Colonic mucosa (tissue), 4 donors: Measurements from ENCODE around the gene CD70. TPM values are rescaled to one million over a fixed set of nuclear protein-coding genes. Genes with fewer than 3 reads are reported as not detected.
"Not testable (repeated sequence)": the region's sequence is repeated elsewhere in the genome, so short reads cannot be mapped to it uniquely, and the experiment has no call there.

Experiments
- DNase-seq: peaks from one replicate; pipeline ENCODE4 v3.0.0-alpha.2; 2020
- H3K27ac ChIP-seq: fragments of 200-600 bp; one replicate; pipeline ENCODE4 v1.8.0; 2021
- H3K27me3 ChIP-seq: fragments of 200-600 bp; one replicate; pipeline ENCODE4 v1.8.0; 2021
- H3K36me3 ChIP-seq: fragments of 200-600 bp; one replicate; pipeline ENCODE4 v1.8.0; 2021
- H3K4me1 ChIP-seq: fragments of 200-600 bp; one replicate; pipeline ENCODE4 v1.8.0; 2021; ENCODE audit warnings: mild to moderate bottlenecking
- H3K4me3 ChIP-seq: fragments of 200-600 bp; one replicate; pipeline ENCODE4 v1.8.0; 2021
- H3K9ac ChIP-seq, 2 donors: one replicate each; pipeline ENCODE4 v1.7.0; 2013; ENCODE audit warnings: control low read depth in 2 of 2, low read depth in 2 of 2, low read length in 2 of 2
- H3K9me3 ChIP-seq: fragments of 200-600 bp; one replicate; pipeline ENCODE4 v1.8.0; 2021
- CTCF ChIP-seq: fragments of 200-600 bp; IDR thresholded peaks from one replicate; pipeline ENCODE4 v1.8.0; 2022; ENCODE audit warnings: antibody characterized with exemption, mild to moderate bottlenecking
- intact Hi-C: fragments of 100-400 bp; cut with DNase I; formaldehyde crosslinking; loops from one replicate; pipeline ENCODE4 v1.14.1; 2022
- total RNA-seq, 2 donors: library from RNA; stranded (reverse); fragmentation: NEBNext Ultra II Directional in 1 of 2; extraction: Animal tissue kit (Norgen Biotek cat#: 25700) in 1 of 2; gene quantifications; one replicate each; pipeline ENCODE4 v1.2.1, GENCODE V29; 2021
- donor health status: healthy.
- donor health status: DM: no; HTN: no; CAD: no.
- donor health status: DM: no; HTN: no; CAD: no.

The CD70 gene
- total RNA-seq, 2 donors from 2014 or later: 0.27 to 0.57 TPM

GRCh38 chr19:6608940-6609339 lies 18.0 kb upstream of the CD70 start:
- H3K4me1 ChIP-seq: no peaks in the 10 kb centered on the region
- peaks cover 5% of the 10 kb centered on the region for H3K27me3 ChIP-seq
- no peak overlapping the region for H3K27ac ChIP-seq
- H3K9me3 ChIP-seq: no peaks in the 10 kb centered on the region
- intact Hi-C loops: no loop called here
- no peak for TF ChIP-seq CTCF
- no peak overlapping the region for H3K4me3 ChIP-seq
- no peak overlapping the region for H3K9ac ChIP-seq
- H3K36me3 ChIP-seq: no peaks in the 10 kb centered on the region
- DNase-seq: no peak

- H3K9ac ChIP-seq, H3K4me1 ChIP-seq, H3K27ac ChIP-seq, intact Hi-C loops, H3K4me3 ChIP-seq, H3K9me3 ChIP-seq, DNase-seq, H3K27me3 ChIP-seq, H3K36me3 ChIP-seq: not testable (repeated sequence)
These were observed 17.2 kb upstream of the CD70 start for GRCh38 chr19:6608146-6608545.

GRCh38 chr19:6606276-6607070 lies 15.5 kb upstream of the CD70 start:
- H3K27ac ChIP-seq, H3K27me3 ChIP-seq, H3K4me3 ChIP-seq, H3K9ac ChIP-seq, H3K36me3 ChIP-seq, H3K9me3 ChIP-seq, H3K4me1 ChIP-seq, DNase-seq, intact Hi-C loops: not testable (repeated sequence)

- intact Hi-C loops: no loop called here
- no peak overlapping the region for H3K4me3 ChIP-seq
- no peak for TF ChIP-seq CTCF
These were observed 14.0 kb upstream of the CD70 start for GRCh38 chr19:6604906-6605305.

GRCh38 chr19:6602729-6603114 lies 11.8 kb upstream of the CD70 start:
- H3K9me3 ChIP-seq: no peaks in the 10 kb centered on the region
- intact Hi-C loops: no loop called here
- no peaks in the 10 kb centered on the region for H3K27me3 ChIP-seq
- no peak overlapping the region for H3K4me3 ChIP-seq
- TF ChIP-seq CTCF: no peak
- no peak overlapping the region for H3K27ac ChIP-seq
- no peaks in the 10 kb centered on the region for H3K4me1 ChIP-seq
- DNase-seq: no peak
- H3K9ac ChIP-seq: no peak overlapping the region
- no peaks in the 10 kb centered on the region for H3K36me3 ChIP-seq

More at GRCh38 chr19:6604906-6605305, 14.0 kb upstream of the CD70 start:
- DNase-seq: no peak
- Histone ChIP-seq H3K9ac (no peak overlapping the region), H3K36me3 (no peaks in the 10 kb centered on the region), H3K4me1 (no peaks in the 10 kb centered on the region), H3K9me3 (no peaks in the 10 kb centered on the region), H3K27ac (no peak overlapping the region), H3K27me3 (peaks cover 2% of the 10 kb centered on the region)

GRCh38 chr19:6601537-6602052 lies 10.6 kb upstream of the CD70 start:
- H3K36me3 ChIP-seq, intact Hi-C loops, H3K9ac ChIP-seq, H3K4me1 ChIP-seq, DNase-seq, H3K27me3 ChIP-seq, H3K27ac ChIP-seq, H3K4me3 ChIP-seq, H3K9me3 ChIP-seq: not testable (repeated sequence)

- H3K27me3 ChIP-seq, intact Hi-C loops, H3K36me3 ChIP-seq, H3K9ac ChIP-seq, H3K27ac ChIP-seq, H3K9me3 ChIP-seq, DNase-seq, H3K4me3 ChIP-seq, H3K4me1 ChIP-seq: not testable (repeated sequence)
These were observed 10.1 kb upstream of the CD70 start for GRCh38 chr19:6600951-6601536.
